Inflammatory macrophage treated with lipopolysaccharide for 1 hour (primary cell): ENCODE results near the gene LSS.

ENCODE experiments used
- DNase-seq, 2 donors: peaks; one replicate each; pipeline ENCODE4 v3.0.0-alpha.2; 2020 to 2022

LSS gene

GRCh38 chr21:46217511-46218196, 10.9 kb downstream of the LSS start:
- DNase-seq, result no peak

GRCh38 chr21:46216132-46216747, 12.3 kb downstream of the LSS start:
- DNase-seq, result no peak

- DNase-seq, result peak; percentile 14 to 79
Measured at GRCh38 chr21:46215436-46216131, 13.0 kb downstream of the LSS start.

GRCh38 chr21:46214478-46215340, 13.9 kb downstream of the LSS start:
- no peak for DNase-seq

GRCh38 chr21:46213620-46214286, 14.8 kb downstream of the LSS start:
- DNase-seq, result no peak

- no peak for DNase-seq
Measured at GRCh38 chr21:46212721-46213484, 15.7 kb downstream of the LSS start.

GRCh38 chr21:46211786-46212720, 16.5 kb downstream of the LSS start:
- DNase-seq, result no peak

- DNase-seq, result no peak
Measured at GRCh38 chr21:46211376-46211775, 17.2 kb downstream of the LSS start.

- DNase-seq, result no peak
Measured at GRCh38 chr21:46210378-46211136, 18.0 kb downstream of the LSS start.

- DNase-seq, result no peak
Measured at GRCh38 chr21:46208761-46209721, 19.5 kb downstream of the LSS start.

- DNase-seq, result no peak
Measured at GRCh38 chr21:46207920-46208591, 20.5 kb downstream of the LSS start.

- DNase-seq, result no peak
Measured at GRCh38 chr21:46207006-46207919, 21.3 kb downstream of the LSS start.

GRCh38 chr21:46206163-46207005, 22.2 kb downstream of the LSS start:
- DNase-seq, result no peak

GRCh38 chr21:46205766-46206162, 22.8 kb downstream of the LSS start:
- no peak for DNase-seq

GRCh38 chr21:46205166-46205565, 23.4 kb downstream of the LSS start:
- DNase-seq, result no peak

GRCh38 chr21:46203203-46203600, 25.4 kb downstream of the LSS start:
- DNase-seq, result no peak
